ENCODE data around the gene CBX3.

DNA sequence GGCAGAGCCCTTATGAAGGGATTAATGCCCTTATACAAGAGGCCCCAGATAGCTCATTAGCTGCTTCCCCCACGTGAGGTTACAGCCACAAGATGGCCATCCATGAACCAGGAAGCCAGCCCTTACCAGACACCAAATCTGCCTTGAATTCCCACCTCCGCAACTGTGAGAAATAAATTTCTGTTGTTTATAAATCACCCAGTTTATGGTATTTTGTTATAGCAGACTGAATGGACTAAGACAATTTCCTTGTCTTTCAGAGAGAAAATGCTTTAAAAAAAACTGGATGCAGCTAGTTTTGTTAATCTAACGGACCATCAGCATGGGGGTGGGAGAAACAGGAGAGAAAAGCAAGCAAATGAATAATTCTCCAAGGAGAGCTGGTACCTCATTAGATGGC, 36.5 kb downstream of the CBX3 start:
- no peak for TF ChIP-seq RAD21 (IDR thresholded peaks at IDR 0.05)
- TF ChIP-seq, protein P1, sequence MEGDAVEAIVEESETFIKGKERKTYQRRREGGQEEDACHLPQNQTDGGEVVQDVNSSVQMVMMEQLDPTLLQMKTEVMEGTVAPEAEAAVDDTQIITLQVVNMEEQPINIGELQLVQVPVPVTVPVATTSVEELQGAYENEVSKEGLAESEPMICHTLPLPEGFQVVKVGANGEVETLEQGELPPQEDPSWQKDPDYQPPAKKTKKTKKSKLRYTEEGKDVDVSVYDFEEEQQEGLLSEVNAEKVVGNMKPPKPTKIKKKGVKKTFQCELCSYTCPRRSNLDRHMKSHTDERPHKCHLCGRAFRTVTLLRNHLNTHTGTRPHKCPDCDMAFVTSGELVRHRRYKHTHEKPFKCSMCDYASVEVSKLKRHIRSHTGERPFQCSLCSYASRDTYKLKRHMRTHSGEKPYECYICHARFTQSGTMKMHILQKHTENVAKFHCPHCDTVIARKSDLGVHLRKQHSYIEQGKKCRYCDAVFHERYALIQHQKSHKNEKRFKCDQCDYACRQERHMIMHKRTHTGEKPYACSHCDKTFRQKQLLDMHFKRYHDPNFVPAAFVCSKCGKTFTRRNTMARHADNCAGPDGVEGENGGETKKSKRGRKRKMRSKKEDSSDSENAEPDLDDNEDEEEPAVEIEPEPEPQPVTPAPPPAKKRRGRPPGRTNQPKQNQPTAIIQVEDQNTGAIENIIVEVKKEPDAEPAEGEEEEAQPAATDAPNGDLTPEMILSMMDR (IDR thresholded peaks at IDR 0.05; ENCODE audit: low read depth, low read length, missing input control), result no peak
- TF ChIP-seq YY1 (IDR thresholded peaks at IDR 0.05), result no peak
- TF ChIP-seq EGR1 (IDR thresholded peaks at IDR 0.05; ENCODE audit: low read depth in 2 of 2), result no peak
- TF ChIP-seq, protein P2, sequence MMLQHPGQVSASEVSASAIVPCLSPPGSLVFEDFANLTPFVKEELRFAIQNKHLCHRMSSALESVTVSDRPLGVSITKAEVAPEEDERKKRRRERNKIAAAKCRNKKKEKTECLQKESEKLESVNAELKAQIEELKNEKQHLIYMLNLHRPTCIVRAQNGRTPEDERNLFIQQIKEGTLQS (IDR thresholded peaks at IDR 0.05), result no peak
- no peak for TF ChIP-seq JUND (IDR thresholded peaks at IDR 0.05)
- no peak for TF ChIP-seq FOXA1 (IDR thresholded peaks at IDR 0.05)
- no peak for TF ChIP-seq REST (IDR thresholded peaks at IDR 0.05)
- TF ChIP-seq TAF1 (conservative IDR thresholded peaks at IDR 0.05), result no peak
- no peak for TF ChIP-seq SP1 (IDR thresholded peaks at IDR 0.05)
- no peak for TF ChIP-seq GABPA (IDR thresholded peaks at IDR 0.05 in 1 of 2, conservative IDR thresholded peaks at IDR 0.05 in 1 of 2)
- no peak for TF ChIP-seq RXRA (IDR thresholded peaks at IDR 0.05)
- no peak for TF ChIP-seq MAX (IDR thresholded peaks at IDR 0.05)
- TF ChIP-seq, protein P3, sequence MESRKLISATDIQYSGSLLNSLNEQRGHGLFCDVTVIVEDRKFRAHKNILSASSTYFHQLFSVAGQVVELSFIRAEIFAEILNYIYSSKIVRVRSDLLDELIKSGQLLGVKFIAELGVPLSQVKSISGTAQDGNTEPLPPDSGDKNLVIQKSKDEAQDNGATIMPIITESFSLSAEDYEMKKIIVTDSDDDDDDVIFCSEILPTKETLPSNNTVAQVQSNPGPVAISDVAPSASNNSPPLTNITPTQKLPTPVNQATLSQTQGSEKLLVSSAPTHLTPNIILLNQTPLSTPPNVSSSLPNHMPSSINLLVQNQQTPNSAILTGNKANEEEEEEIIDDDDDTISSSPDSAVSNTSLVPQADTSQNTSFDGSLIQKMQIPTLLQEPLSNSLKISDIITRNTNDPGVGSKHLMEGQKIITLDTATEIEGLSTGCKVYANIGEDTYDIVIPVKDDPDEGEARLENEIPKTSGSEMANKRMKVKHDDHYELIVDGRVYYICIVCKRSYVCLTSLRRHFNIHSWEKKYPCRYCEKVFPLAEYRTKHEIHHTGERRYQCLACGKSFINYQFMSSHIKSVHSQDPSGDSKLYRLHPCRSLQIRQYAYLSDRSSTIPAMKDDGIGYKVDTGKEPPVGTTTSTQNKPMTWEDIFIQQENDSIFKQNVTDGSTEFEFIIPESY (IDR thresholded peaks at IDR 0.05), result no peak
